HG02763 (cell line): ENCODE results near the gene AQP5.

Experiments used
- ATAC-seq: cut with Tn5 transposase; IDR thresholded peaks from one replicate; pipeline ENCODE4 v1.9.1; 2021; ENCODE audit warnings: mild to moderate bottlenecking, moderate library complexity; ENCODE audit not compliant: unreplicated experiment

AQP5 gene

DNA sequence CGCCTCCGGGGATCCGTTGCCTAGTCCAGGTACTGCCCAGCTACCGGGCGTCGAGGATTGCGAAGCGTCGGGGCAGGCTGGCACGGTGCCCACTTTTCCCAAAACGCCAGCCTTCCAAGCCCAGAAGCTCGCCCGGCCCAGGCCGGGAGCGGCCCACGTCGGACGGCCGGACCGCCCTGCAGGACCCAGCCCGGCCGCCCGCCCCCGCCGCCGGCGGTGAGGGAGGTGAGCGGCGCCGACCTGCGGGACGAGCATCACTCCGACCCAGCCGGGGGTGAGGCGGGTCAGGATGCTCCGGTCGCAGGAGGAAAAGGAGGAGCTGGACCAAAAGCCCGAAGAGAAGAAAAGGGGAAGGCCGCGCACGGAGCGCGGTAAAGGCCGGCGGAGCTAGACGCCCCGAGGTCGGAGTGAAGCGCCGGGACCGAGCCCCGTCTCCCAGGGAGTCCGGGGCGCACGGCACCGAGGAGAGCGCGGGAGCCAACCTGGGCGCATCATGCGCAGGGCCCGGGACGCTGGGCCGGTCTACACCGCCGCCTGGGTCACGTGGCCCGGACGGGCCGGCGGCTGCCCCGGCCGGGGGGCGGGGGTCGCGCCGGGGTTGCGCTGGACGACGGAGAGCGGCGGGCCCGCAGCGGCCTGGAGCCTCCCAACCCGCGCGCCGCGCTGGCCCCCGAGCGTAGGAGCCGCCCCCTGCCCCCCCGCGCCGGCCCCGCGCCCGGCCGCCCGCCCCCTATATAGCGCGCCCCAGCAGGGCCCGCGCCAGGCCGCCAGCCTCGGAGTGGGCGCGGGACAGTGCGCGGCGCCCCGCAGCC, at the start of gene AQP5:
AQP5 (plus strand) TSS at position 762 of the 812 bp plus-strand sequence. CDS start 146 bp downstream, outside the sequence.
- ATAC-seq = no peak

DNA sequence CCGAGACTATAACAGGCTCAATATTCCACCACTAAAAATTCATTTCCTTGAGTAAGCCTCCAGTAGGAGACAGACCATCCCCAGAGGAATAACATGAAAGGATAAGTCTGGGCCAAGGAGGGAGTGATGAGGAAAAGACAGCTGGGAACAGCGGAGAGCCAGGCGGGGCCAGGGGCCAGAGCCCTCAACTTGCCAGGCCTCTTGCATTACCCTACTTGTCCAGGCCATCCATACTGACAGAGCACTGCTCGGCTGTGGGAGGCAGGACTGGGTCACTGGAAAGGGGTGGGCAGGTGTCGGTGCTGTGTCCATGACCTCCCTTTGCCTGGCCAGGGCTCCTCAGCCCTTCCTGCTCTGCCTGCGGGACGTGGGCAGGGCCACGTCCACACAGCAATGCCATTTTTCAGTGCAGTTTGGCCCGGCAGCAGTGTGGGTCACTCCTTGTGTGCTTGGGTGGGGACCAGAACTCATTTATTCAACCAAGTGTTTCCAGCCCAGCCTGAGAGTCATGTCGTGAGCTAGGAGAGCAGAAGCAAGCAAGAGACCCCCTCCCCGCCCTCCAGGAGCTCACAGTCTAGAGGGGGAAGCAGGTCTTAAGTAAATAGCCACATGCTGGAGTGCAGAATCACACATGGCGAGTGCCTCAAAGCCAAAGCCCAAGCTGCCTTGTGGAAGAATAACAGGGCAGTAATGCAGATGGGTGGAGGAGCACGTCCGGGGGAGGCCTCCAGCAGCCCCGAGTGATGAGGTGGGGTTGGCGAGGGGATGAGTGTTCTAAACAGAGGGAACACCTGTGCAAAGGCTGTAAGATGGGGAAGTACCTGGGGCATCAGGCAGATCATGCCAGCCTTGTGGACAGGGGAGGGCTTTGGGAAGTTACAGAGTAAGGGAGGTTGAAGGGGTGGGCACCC, 49.1 kb upstream of the AQP5 start:
- no peak for ATAC-seq

DNA sequence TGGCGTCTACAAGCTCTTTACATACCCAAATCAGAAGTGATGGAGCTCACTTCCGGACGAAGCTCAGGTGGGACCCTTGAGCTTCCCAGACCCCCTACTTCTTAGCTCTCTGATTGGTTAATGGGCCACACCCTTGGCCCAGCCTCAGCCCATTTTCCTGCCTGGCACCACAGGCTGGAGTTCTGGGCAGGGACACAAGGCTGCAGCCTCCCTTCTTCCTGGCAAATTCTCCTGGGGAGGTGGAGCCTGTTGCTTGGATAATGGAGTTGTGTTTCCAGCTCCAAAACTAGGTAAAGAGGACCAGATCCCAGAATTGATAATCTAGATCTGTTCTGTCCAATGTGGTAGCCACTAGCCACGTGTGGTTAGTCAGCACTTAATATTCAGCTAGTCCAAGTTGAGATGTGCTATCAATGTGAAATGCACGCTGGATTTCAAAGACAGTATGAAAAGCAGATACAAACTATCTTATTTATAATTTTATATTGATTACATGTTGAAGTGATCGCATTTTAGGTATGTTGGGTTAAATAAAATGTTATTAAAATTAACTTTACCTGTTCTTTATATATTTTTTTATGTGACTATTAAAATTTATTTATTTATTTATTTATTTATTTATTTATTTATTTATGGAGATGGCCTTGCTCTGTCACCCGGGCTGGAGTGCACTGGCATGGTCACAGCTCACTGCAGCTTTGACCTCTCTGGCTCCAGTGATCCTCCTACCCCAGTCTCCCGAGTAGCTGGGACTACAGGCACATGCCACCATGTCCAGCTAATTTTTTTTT, 45.3 kb upstream of the AQP5 start:
- ATAC-seq = no peak

DNA sequence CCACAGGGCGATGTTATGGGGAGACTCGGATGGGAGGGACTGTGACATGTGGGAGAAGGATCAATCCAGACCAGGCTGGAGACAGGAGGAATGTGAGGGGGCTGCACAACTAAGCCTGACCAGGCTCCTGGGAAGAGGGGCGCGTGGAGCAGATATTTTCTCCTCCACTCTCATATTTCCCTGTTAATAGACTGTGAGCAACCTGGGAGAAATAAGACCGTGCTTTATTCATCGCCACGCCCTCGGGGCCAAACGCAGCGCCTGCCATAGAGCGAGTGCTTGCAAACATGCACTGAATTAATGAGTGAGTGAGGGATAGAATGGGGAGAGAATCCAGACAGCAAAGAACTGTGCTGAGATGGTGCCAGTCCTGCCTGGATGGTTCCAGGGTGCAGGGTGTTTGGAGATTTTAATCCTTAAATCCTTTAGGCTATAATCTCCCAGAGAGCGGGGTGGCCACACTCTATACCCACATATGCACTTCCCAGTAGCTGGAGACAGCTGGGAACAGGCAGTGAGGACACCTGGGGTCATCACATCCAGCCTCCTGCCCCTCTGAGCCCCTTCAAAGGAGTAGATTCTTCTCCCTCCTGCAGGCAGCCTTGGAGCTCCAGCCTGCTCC, 44.4 kb upstream of the AQP5 start:
- no peak for ATAC-seq

DNA sequence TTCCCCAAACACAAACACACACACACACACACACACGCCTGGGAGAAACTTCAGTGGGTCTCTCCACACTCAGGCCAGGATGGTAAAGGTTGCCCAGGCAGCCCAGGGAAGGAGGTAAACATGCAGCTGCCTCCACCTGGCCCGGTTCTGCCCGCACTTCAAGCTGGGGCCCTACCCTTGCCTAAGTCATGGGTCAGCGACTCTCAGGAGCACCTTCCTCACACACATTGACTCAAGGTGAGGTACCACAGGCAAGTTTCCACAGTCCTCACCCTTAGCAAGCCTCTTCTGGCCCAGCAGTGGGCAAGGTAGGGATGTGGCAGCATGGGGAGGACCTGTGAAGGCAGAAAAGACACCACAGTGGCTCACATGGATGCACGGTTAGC, 43.9 kb upstream of the AQP5 start:
- ATAC-seq = no peak

DNA sequence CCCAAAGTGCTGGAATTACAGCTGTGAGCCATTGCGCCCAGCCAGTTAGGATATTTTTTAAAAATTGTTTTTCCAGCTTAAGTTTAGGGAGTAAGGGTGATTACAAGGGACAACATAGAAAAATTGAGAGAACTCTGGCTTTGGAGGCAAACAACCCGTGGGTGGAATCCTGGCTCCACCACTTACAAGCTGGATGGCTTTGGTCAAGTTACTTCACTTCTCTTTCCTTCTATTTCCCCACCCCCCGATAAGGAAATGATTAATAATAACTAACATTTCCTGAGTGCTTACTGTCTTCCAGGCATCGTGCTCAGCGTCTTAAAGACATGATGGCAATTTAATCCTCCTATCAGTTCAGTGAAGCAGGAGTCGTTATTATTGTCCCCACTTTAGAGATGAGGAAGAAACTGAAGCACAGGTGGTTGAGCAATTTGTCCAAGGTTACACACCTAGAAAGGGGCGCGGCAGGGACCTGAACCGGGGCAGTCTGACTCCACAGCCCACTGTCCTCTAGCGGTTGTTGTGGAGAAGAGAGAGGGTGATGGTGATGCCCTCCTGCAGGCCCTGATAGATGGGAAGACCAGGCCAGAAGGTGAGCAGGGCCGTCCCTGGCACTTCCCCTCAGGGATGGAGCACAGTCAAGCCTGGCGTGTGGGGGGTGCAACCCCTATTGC, 41.3 kb upstream of the AQP5 start:
- ATAC-seq = no peak

DNA sequence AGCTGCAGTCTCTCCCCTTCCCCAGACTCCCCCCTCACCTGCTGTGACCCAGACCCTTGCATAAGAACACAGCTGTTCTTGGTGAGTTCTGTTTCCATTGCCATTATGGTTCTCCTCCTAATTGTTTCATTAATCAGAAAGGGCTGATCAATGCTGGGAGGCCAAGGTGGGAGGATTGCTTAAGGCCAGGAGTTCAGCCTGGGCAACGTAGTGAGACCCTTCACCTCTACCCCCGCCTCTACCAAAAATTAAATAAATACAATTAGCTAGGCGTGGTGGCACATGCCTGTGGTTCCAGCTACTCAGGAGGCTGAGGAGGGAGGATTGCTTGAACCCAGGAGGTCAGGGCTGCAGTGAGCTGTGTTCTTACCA, 40.8 kb upstream of the AQP5 start:
- no peak for ATAC-seq

DNA sequence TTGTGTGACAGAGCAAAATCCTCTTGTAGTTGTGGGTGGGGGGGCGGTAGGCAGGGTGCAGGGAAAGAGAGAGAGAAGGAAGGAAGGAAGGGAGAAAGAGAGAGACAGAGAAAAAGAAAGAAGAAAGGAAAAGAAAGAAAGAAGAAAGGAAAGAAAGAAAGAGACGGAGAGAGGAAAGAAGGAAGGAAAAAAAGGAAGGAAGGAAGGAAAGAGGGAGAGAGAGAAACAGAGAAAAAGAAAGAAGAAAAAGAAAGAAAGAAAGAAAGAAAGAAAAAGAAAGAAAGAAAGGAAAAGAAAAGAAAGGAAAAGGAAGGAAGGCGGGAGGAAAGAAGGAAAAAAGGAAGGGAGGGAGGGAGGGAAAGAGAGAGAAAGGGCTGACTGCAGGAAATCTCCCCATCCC, 40.4 kb upstream of the AQP5 start:
- no peak for ATAC-seq

DNA sequence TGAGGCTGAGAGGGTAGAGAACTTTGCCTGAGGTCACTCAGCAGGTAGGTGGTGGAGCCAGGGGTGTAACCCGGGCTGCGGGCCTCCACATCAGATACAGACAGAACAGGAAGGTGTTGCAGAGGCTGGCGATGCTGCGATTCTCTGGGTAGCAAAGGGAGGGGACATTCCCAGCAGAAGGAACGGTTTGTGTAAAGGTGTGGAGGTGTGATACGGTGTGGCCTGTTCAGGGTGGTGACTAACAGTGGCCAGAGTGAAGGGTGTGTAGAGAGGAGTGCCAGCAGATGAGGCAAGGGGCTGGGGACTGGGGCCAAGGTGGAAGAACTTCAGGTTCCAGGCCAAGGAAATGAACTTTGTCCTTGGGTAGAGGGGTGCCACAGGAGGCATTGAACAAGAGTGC, 39.7 kb upstream of the AQP5 start:
- no peak for ATAC-seq

DNA sequence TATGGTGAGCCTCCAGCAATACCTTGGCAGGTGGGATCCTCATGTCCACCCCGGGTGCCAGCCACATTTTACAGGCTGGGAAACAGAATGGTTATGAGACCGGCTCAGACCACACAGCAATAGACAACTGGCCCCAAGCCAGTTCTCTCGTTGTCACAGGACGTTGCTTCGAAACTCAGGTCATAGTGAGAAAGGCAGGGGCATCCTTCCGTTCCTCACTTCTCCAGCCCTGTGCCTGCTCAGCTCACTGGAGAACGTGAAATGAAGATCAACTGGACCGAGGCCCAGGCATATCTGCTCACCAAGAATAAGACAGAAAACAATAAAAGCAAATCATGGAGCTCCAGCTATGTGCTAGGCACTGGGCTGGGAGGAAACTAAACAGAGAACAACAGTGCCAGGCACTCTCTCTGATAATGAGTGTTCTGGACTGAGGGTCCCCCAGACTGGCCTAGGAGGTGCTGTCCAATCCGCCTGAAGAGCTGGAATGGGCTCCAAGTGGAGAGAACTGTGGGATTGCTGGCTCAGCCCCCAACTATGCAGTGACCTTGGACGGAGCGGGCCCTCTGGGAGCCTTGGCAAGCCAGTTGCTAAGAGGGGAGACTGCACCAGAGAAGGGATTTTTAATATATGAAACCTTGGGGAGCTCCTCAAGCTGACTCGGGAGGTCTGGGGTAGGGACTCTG, 39.2 kb upstream of the AQP5 start:
- ATAC-seq = no peak

DNA sequence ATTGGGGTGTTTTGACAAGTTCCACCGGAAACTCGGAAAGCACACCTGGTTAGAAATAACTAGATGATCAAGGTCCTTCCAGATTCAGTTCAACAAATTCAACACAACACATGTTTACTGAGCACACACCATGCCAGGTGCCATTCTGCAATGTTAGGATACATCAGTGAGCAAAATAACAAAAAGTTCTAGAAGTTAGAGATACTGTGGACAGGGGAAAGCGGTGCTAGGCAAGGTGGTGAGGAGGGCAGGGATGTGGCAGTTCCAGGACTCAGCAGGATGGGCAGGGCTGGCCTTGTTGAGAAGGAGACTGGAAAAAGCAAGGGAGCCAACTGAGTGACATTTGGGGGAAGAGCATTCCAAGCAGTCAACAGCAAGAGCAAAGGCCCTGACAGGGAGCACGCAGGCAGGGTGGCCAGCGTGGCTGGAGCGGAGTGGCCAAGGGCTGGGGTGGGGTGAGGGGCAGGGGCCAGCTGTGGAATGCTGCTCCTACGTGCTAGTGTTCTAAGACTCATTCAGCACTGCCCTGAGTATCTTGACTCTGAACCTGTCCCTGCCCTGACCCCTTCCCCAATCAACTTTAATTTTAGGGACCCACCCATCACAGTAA, 38.5 kb upstream of the AQP5 start:
- ATAC-seq = no peak

DNA sequence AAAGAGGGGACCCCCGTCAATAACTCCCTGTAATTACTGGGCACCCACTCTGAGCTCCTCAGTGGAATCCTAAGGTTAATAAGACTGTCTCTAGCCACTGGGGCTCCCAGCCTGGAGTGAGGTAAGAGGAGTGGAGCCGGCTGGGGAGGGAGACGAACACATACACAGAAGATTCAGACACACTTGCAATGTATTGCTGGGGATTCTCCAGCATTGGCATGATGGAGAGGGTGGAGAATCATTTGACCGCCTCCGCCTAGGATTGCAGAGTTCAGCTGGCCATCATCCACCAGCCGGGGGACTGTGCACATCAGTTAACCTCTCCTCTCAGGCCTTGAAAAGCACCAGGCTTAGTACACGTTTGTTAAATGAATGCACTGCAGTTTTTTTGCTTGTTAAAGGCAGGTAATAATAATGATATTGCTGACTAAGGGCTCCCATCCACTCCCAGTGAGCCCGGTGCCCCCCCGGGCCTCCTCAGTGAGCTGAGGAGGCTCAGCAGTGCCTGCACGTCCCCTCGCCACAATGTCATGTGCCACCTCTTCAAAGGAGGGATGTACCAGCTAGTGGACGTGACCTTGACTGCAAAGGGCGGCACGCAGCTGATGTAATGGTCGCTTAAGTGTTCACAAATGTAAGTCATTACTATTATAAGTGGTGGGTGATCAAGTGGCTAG, 37.7 kb upstream of the AQP5 start:
- no peak for ATAC-seq

DNA sequence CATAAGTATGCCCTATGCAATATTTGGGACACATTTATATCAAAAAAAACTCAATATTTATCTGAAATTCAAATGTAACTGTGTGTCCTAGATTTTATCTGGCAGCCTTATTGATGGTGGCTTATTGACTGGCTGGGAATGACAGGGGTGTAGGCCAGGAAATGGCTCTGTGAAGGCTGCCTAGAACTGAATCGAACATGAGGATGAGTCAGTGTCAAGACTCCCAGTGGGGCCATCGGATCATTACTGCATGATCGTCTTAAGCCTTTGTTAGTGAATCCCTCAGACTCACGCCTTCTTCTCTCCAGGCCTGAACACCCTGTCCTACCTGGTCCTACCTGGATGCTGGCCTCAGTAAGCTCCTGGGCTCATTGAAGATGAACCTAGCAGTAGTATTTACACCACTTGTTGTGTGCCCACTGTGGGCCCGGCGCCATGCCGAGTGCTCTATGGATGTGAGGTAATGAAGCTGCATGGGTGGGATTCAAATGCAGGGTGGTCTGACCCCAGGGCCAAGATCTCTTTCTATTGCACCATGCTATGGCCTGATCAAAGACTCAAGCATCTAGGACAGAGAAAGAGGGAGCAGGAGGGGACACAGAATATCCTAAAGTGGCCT, 36.9 kb upstream of the AQP5 start:
- ATAC-seq = no peak

DNA sequence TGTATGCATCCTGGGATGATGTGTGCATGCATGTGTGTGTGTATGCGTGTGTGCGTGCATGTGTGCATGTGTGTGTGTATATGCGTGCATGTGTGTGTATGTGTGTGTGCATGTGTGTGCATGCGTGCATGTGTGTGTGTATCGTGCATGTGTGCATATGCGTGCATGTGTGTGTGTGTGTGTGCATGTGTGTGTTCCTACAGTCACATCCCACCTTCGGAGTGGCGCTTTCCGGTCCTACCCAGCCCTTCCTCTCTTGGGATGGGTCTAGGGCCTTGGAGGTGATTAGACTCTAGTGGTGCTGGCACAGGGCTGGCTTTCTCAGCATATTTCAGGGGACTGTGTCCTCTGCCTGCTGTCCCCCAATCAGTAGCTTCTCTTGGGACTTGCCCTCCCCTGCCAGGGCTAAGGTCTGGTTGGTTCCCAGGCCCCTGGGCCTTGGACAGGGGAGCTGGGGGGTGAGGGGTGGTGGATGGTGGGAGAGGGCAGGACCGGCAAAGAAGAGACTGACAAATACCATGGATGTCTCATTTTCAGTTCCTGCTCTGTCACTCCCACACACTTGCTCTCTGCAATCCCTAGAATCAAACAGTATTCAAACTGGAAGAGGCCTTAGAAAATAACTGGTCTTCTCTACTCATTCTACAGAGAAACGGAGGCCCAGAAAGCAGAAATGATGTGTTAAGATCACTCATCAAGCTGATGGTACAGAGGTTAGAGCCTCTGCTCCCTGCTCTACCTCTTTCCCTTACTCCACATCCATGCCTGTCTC, 36.1 kb upstream of the AQP5 start:
- ATAC-seq = no peak

DNA sequence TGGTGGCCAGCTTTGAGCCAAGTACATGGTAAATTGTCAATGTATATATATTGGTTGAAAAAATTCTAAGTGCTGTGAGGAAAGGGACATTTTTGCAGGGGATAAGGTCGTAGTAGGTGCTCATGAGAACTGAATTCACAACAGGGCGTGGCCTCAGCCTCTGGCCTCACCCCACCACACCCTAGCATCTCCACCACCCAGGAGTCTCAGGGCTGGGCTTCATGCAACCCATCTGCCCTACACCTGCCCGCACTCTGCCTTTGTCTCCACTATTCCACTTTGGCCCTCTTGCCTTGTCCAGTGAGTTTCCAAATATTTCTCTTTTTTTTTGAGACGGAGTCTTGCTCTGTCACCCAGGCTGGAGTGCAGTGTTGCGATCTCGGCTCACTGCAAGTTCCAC, 33.2 kb upstream of the AQP5 start:
- ATAC-seq = no peak

DNA sequence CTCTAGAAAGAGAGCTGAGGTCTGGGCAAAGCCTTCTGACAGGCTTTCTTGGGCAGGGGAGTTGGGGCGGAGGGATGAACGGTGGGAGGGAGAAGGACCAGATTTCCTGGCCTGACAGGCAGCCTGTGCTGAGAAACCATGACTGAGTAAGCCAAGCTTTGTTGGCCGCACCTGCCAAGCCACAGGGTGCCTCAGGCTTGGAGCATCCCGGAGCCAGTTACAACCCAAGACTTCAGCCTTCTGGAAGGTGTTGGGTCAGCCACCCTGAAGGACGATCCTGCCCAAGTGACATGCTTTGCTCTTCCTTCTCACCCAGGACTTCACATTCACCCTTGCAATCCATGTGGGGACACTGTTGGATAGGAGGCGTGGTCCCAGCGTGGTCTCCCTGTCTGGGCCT, 32.1 kb upstream of the AQP5 start:
- no peak for ATAC-seq

DNA sequence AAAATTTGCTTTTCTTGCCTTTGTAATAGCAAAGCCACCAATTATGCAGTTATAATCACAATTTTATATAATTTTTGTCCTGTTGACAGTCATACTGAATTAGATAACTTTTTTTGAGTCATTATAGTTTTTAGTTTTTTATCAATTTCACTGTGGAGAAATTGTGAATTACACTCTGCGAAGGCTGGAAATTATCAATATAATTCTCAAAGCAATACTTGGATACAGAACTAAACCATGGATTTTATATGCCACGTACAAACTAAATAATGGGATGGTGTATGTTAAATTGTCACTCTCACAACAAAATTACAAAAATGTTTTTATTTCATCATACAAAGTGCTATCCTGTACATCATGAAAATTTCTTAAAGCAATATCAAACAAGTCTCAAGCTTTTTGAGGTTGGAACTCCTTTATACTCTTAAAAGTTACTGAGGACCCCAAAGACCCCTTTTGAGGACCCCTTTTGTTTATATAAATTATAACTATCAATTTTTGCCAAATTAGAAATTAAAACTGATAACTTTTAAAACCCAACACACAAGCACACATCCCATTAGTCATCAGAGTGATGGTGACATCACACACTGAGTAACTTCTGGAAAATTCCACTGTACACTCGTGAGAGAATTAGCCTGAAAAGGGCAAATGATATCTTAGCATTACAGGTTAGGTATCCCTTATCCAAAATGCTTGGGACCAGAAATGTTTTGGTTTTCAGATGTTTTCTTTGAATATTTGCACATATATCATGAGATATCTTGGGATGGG, 31.0 kb upstream of the AQP5 start:
- ATAC-seq = no peak
